Upper lobe of left lung (tissue), 6 donors: ENCODE measurements around the gene FAM151A. TPM values are rescaled to one million over a fixed set of nuclear protein-coding genes. Genes with fewer than 3 reads are reported as not detected.

Experiments
- ATAC-seq, 2 donors: fragments of 200-7000 bp; cut with Tn5 transposase; one replicate each; pipeline ENCODE4 v1.9.1; 2022; ENCODE audit warnings: mild to moderate bottlenecking in 2 of 2, moderate library complexity in 2 of 2; ENCODE audit not compliant: low FRiP score in 2 of 2
- DNase-seq, 2 donors: peaks; one replicate each; pipeline ENCODE4 v3.0.0-alpha.2; 2019 to 2020
- H3K27ac ChIP-seq, 4 donors: fragments of 200-600 bp; sonication (generic); one replicate each; pipeline ENCODE4 v1.5.1; 2016 to 2019
- H3K27me3 ChIP-seq, 4 donors: fragments of 200-600 bp; sonication (generic); one replicate each; pipeline ENCODE4 v1.5.1; 2017 to 2019
- H3K36me3 ChIP-seq, 4 donors: fragments of 200-600 bp; sonication (generic); one replicate each; pipeline ENCODE4 v1.5.1; 2016 to 2019
- H3K4me1 ChIP-seq, 4 donors: fragments of 200-600 bp; sonication (generic); one replicate each; pipeline ENCODE4 v1.5.1; 2018 to 2019
- H3K4me3 ChIP-seq, 4 donors: fragments of 200-600 bp; sonication (generic); one replicate each; pipeline ENCODE4 v1.5.1; 2017 to 2019; ENCODE audit warnings: mild to moderate bottlenecking in 2 of 4, moderate library complexity in 1 of 4
- H3K9me3 ChIP-seq, 4 donors: fragments of 200-600 bp; sonication (generic); one replicate each; pipeline ENCODE4 v1.5.1; 2018 to 2019
- EP300 ChIP-seq, 4 donors: sonication (generic); formaldehyde crosslinking; IDR thresholded peaks; one replicate each; pipeline ENCODE4 v1.5.1; 2017; ENCODE audit warnings: antibody characterized with exemption in 4 of 4, control low read depth in 2 of 4
- POLR2A ChIP-seq, 4 donors: fragments of 450-650 bp; IDR thresholded peaks; one replicate each; pipeline ENCODE4 v1.5.1; 2016 to 2017; ENCODE audit warnings: antibody characterized with exemption in 4 of 4, mild to moderate bottlenecking in 2 of 4
- POLR2AphosphoS5 ChIP-seq, 2 donors: sonication (generic); formaldehyde crosslinking; IDR thresholded peaks; one replicate each; pipeline ENCODE4 v1.5.1; 2017; ENCODE audit warnings: antibody characterized with exemption in 2 of 2
- WGBS, 2 donors: methylation state at CpG; one replicate each; pipeline ENCODE4 v1.1.5; 2017 to 2018; 5-methylcytosine and 5-hydroxymethylcytosine counted together
- total RNA-seq, 6 donors: library from RNA; depleted of rRNA in 4 of 6; stranded (reverse); fragments of >200 nt in 4 of 6; gene quantifications; one replicate each; pipeline versions ENCODE4 v1.1.0 to v1.2.1, GENCODE V29; 2016 to 2021
- TF ChIP-seq, protein P1 (sequence below), 6 experiments: fragments of 450-650 bp in 4 of 6; fragments of 200-600 bp in 2 of 6; sonication (generic) in 2 of 6; IDR thresholded peaks; one replicate each; pipeline ENCODE4 v1.5.1; 2016 to 2019; ENCODE audit warnings: antibody characterized with exemption in 6 of 6
- donor health status: DM: no; HTN: no; CAD: no; lungs with moderate emphysema.
- donor health status: DM: no; HTN: yes; CAD: no; lungs with severe emphysema.

The FAM151A gene
- total RNA-seq, 6 donors from 2014 or later: not detected

DNA sequence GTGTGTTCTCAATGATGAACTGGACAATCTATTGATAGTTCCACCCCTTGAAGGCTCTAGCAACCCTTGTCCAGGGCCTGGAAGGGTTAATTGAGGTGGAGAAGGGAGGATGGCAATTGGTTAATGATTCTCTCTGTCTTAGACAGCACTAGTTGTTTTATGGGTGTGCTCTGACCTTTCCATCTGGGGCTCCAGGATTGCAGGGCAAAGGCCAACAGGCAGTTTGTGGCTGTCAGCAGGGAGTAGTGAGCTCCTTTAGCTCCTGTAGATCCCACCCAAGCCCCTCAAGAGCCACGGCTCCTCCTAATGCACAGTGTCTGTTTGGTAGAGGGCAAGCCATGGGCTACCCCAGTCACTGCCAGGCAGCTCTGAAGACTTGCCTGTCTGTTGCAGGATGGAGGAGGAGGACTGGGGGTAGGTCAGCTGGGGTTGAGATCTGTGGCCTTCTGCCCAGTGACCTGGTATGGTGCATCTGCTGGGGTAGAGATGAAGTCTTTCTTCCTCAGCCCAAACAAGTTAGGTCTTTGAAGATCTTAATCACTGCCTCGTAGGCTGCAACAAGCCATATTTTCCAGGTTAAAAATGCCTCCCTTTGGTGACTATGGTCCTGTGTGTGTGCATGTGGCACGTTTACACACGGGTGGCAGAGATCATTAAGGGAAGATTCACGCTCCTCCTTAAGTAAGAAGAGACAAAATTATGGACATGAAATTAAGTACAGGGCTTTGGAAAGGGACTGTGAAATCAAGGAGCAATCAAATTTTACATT, 26.0 kb upstream of the FAM151A start:
- TF ChIP-seq POLR2A (IDR thresholded peaks at IDR 0.05) (no peak), EP300 (IDR thresholded peaks at IDR 0.05) (no peak), POLR2AphosphoS5 (IDR thresholded peaks at IDR 0.05) (no peak)
- TF ChIP-seq, protein P1, sequence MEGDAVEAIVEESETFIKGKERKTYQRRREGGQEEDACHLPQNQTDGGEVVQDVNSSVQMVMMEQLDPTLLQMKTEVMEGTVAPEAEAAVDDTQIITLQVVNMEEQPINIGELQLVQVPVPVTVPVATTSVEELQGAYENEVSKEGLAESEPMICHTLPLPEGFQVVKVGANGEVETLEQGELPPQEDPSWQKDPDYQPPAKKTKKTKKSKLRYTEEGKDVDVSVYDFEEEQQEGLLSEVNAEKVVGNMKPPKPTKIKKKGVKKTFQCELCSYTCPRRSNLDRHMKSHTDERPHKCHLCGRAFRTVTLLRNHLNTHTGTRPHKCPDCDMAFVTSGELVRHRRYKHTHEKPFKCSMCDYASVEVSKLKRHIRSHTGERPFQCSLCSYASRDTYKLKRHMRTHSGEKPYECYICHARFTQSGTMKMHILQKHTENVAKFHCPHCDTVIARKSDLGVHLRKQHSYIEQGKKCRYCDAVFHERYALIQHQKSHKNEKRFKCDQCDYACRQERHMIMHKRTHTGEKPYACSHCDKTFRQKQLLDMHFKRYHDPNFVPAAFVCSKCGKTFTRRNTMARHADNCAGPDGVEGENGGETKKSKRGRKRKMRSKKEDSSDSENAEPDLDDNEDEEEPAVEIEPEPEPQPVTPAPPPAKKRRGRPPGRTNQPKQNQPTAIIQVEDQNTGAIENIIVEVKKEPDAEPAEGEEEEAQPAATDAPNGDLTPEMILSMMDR (IDR thresholded peaks at IDR 0.05): no peak
- no peak for ATAC-seq
- no peak overlapping the region for H3K4me3 ChIP-seq

DNA sequence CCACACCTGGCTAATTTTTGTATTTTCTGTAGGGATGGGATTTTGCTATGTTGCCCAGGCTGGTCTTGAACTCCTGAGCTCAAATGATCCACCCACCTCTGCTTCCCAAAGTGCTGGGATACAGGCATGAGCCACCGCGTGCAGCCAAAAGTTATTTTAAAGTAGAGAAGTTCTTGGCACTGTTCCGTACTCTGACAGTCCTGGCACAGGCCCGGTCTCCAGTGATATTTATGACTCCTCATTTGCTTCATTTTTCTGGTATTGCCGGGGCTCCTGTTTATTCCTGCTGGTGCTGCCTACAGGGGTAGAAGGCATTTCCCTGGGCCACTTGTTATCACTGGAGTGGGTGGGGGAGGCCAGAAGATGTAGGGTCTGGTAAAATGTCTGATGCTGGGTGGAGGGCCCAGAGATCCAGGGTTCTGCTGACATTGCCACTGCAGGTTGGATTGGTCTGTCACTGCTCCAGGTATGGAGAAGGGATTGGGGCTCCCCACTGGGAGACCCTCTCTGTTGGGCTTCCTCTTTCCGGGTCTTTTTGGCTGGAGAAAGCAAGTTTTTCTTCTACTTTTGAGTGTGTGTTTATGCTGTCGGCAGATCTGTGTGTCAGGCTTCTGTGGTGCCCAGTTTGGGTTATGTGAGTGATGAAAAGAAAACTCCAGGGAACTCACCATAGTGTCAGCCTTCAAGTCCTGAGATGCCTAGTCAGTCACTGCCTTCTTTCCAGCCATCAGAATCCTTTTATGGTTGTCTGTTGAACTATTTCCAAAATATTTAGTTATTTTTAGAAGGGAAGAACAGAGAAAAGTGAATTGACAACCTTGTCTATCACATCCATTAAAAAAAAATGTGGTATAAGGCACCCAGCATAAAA, 22.7 kb upstream of the FAM151A start:
- ATAC-seq: no peak
- Histone ChIP-seq H3K9me3 (peaks cover 9 to 19% (median 13%) of the 10 kb centered on the region in 4 donors), H3K4me3 (no peak overlapping the region), H3K4me1 (no peaks in the 10 kb centered on the region), H3K27ac (no peak overlapping the region), H3K27me3 (no peaks in the 10 kb centered on the region), H3K36me3 (no peaks in the 10 kb centered on the region)
- 79 to 82% methylated on average over 5 to 7 of the region's 7 CpGs for WGBS, 2 donors
- TF ChIP-seq, protein P1 (IDR thresholded peaks at IDR 0.05): no peak
- TF ChIP-seq POLR2AphosphoS5 (IDR thresholded peaks at IDR 0.05) (no peak), POLR2A (IDR thresholded peaks at IDR 0.05) (no peak), EP300 (IDR thresholded peaks at IDR 0.05) (no peak)
- DNase-seq: no peak

More for the DNA sequence above, 26.0 kb upstream of the FAM151A start:
- no peak overlapping the region for H3K27ac ChIP-seq
- peaks cover under 1 to 5% (median 1%) of the 10 kb centered on the region in 4 donors for H3K9me3 ChIP-seq
- 74 to 75% methylated on average over 5 of the region's 5 CpGs for WGBS, 2 donors
- no peaks in the 10 kb centered on the region for H3K27me3 ChIP-seq
- no peaks in the 10 kb centered on the region for H3K36me3 ChIP-seq
- no peaks in the 10 kb centered on the region for H3K4me1 ChIP-seq
- DNase-seq: no peak

DNA sequence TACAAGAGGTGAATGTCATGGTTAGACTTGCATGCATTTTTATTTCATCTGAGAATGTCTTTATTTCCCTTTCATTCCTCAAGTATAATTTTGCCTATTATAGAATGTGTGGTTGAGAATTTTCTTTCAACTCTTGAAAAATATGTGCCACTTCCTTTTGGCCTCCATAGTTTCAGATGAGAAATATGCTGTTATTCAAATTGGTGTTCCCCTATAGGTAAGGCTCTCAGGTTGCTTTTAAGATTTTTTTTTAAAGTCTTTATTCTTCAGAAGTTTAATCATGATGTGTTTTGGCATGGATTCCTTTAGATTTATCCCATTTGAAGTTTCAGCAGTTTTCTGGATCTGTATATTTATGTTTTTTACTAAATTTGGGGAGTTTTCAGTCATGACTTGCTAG, 20.4 kb upstream of the FAM151A start:
- TF ChIP-seq EP300 (IDR thresholded peaks at IDR 0.05) (no peak), POLR2A (IDR thresholded peaks at IDR 0.05) (no peak), POLR2AphosphoS5 (IDR thresholded peaks at IDR 0.05) (no peak)
- TF ChIP-seq, protein P1 (IDR thresholded peaks at IDR 0.05): no peak
- Histone ChIP-seq H3K4me1 (no peaks in the 10 kb centered on the region), H3K9me3 (peaks cover 9 to 19% (median 13%) of the 10 kb centered on the region in 4 donors), H3K27ac (no peak overlapping the region), H3K27me3 (no peaks in the 10 kb centered on the region), H3K36me3 (no peaks in the 10 kb centered on the region), H3K4me3 (no peak overlapping the region)
- DNase-seq: no peak
- no peak for ATAC-seq

DNA sequence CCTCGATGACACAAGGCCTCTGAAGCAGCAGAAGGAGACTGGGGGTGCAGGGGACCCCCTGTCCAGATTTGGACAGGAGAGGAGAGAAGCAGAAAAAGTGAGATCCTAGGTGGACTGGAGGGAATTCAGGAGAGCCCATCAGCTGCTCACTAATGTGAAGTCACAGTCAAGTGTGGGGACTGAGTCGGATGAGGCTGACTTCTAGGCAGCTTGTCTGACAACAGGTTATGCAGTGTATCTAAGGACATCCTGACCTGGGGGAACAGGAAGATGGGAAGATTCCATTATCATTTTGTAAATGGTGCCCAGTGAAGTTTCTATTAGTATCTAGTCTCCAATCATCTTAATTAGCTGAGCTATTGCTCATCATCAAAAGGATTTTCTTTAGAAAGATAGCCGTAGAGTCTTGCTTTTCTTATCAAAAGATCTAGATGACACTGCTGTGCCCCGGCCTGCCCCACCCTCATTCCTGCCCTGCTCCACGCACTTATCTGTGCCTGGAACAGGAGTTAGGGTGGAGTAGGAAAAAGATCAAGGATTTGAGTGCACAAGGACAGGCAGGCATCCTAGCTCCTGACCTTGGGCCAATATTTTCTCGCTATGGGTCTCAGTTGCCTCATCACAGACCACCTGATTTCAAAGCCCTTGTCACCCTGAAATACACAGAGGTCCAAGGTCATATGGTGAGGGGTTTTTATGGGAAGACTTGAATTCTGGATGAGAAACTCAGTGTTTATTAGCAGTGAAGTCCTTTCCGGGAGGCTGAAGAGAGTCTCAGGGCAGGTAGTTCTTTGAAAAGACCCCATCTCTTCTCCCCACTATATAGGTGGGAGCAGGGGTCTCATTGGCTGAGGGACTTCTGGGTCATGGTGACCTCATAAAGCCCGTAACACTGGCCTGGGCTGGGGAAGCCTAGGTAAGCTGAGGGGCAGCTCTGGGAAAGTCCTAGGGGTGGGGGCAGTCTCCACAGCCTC, 17.8 kb upstream of the FAM151A start, which contains the start of gene MROH7:
MROH7 (plus strand) TSS at position 924 of the 974 bp plus-strand sequence. CDS start 11,141 bp downstream, outside the sequence.
- no peak for DNase-seq
- Histone ChIP-seq H3K27ac (no peak within 1 kb of the TSS), H3K36me3 (no peaks in the 10 kb centered on the region), H3K4me1 (no peaks in the 10 kb centered on the region), H3K27me3 (no peaks in the 10 kb centered on the region), H3K9me3 (peaks cover 9 to 19% (median 13%) of the 10 kb centered on the region in 4 donors), H3K4me3 (no peak within 1 kb of the TSS)
- TF ChIP-seq EP300 (IDR thresholded peaks at IDR 0.05): no peak
- no peak for TF ChIP-seq POLR2A (IDR thresholded peaks at IDR 0.05)
- TF ChIP-seq, protein P1 (IDR thresholded peaks at IDR 0.05): no peak
- no peak for TF ChIP-seq POLR2AphosphoS5 (IDR thresholded peaks at IDR 0.05)
- WGBS, 2 donors: 65 to 69% methylated on average over 7 to 8 of the region's 8 CpGs
- ATAC-seq: no peak
